Anterior cingulate cortex (tissue), 58 donors: ENCODE results near the gene EFCAB6.

Experiments
- DNase-seq, 58 donors: peaks; one replicate each; lab custom pipeline; 2025; lab: John Stamatoyannopoulos, UW

The EFCAB6 gene

GRCh38 chr22:43831561-43832392 is 19.7 kb upstream of the EFCAB6 start:
- DNase-seq, result no peak

- no peak for DNase-seq
Measured at GRCh38 chr22:43830931-43831560, 18.9 kb upstream of the EFCAB6 start.

DNA sequence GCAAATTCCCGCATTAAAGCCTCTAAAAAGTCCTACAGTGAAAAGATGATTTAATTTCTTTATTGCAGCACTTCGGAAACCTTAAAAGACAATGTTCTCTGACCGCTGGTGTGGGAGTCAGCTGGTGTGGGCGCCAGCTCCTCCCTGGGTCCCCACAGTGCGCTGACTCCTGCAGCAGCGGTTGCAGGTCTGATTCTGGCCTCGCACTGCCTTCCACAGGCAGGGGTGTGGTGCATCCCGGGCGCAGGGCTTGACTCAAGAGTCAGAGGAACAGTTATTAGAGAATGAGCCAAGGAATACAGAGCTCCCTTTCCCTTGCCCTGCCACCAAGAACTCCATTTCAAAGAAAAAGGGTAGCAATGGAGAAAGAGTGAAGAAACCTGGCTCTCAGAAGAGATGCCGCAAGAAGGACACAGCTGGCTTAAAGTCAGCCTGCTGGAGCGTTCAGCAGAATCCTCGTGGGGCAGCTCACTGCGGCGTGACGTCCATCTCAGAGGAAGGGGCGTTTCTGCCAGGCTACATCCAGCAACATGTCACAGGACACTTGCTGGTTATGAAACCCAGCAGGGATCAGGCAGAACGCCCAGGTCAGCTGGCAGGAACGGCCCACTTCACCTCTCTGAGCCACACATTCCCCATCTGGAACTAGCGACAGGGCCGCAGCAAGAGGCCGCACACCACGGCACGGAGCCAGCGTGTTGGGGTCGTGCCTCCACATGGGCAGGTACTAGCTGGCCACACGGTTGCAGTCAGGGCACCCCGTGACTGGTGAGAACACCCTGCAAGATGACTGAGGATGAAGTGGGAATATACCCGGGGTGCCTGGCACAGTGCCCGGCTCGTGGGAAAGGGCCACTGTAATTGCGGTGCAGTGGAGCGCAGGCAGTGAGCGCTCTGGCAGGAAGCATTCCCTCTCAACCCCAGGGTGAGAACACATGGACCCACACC is 18.1 kb upstream of the EFCAB6 start:
- no peak for DNase-seq

GRCh38 chr22:43828998-43829782 is 17.1 kb upstream of the EFCAB6 start:
- DNase-seq, result peak in 7 of 58 donors; percentile 11 to 56 (median 34)

DNA sequence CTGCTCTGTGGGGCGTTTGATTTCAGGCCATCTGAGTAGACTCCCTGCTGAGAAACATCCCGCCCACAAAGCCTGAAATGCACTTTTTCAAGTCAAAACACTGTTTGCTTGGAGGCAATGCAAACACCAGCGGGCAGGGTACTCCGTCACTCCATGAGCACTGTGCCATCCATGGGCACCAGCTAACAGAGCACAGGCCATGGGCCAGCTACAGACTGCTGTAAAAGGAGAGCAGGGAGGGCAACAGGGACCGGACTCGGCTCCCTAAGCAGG is 16.6 kb upstream of the EFCAB6 start:
- DNase-seq, result peak in 1 of 58 donors; percentile 16

DNA sequence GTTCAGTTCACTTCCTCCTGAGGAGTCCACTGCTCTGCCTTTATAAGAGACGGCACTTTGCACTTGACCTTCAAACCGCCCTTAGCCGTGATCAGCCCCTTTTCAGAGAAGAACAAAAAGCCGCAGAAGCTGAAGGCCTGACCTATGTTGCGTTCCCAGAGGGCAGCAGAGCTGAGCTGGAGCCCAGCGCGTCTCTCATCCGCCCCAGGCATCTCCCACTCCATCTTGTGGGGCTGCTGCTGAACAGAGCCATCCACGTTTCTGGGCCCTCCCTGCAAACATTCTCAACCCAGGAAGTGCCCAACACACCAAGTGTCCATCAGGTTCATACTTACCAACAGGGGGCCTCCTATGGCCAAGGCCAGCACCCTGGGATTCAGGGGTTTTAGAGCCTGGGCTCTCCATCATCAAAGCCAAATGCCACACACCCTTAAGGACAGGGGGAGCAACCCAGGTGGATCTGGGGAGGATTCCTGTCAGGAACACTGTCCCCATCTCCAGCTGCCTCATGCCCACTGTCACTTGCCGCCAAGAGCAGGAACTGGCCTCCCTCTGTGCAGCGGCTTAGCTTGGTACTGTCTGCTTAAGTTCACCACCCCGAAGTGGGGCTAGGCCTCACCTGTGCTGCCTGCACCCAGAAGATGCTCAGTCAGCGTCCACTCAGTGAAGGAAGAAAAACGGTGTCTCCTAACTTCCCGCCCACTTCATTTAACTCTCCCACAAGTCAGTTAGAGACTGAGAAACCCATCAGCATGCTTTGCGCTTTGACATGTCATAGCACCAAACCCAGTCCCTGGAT is 16.0 kb upstream of the EFCAB6 start:
- no peak for DNase-seq

- no peak for DNase-seq
Measured at GRCh38 chr22:43827003-43827735, 15.1 kb upstream of the EFCAB6 start.

GRCh38 chr22:43826142-43827002 is 14.3 kb upstream of the EFCAB6 start:
- peak in 20 of 58 donors; percentile 28 to 57 (median 44) for DNase-seq

DNA sequence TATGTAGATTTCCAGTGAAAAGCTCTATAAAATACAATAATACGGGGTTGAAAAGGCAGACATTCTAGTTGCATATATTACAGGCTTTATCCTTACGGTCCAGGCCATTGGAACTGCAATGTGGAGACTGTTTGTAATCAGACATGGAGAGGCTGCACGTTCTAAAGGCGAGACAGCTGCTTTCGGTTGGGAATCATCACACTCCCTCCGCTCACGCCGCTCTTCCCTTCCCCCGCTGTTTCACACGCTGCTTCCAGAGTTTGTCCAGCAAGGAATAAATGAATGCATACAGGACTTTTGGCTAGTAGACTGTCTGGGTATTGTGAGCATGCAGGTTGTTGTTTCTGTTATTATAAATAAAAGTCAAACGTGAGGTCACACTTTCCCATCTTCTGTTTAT is 13.5 kb upstream of the EFCAB6 start:
- DNase-seq, result peak in 3 of 58 donors; percentile 21 to 47 (median 27)

- peak in 10 of 58 donors; percentile 8 to 64 (median 42) for DNase-seq
Measured at GRCh38 chr22:43824724-43825420, 12.8 kb upstream of the EFCAB6 start.

DNA sequence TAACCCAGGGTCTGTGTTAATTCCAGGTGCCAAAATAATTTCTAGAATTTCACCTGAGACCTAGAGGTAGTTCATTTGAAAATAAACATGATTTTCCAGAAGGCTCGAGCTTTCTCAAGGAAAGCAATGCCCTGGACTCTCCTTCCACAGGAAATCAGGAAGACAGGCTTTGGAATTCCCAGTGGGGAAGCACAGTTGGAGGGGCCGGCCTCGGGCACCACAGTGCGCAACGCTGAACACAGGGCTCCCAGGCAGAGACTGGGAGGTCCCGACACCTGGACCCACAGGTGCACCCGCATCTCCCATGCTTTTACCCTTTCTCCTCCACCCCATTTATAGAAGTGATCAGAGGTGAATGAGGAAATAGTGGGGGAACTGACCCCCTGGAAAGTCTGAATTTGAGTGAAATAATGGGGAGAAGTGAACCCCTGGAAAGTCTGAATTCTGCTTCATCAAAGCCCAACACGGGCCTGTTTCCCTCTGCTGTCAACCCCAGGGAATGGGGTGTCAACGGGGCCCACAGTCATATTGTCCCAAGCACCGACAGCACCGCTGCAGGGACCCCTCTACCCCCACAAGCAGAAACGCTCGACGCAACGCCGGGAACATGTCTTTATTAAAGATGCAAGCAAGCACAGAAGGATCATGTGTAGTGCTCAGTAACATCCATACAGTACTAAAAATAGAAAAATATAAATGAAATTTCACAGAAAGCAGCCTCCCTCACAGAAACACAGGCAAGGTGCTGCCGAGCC is 12.0 kb upstream of the EFCAB6 start:
- DNase-seq, result no peak

DNA sequence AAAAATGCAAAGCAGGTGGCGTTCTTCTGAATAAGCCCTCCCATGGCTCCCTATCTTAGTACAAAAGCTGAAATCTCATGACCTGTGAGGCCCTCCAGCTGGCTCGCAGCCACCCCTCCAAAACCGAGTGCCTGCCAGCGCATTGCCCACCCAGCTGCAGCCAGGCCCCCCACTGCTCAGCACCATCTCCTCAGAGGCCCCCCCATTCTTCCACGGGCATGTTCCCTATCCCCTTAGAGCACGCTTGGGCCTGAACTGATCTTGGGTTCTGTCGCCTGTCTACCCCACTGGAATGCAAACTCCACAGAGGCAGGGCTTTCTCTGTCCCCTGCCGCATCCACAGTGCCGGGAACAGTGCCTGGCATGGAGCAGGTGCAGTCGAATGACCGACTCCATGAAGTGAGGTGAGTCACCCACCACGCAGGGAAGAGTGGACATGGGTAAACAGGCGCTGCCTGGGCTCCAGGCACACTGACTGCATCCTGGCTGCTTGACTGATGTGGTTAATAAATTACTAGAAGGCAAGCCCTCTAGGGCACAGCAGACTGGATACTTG is 11.3 kb upstream of the EFCAB6 start:
- no peak for DNase-seq

DNA sequence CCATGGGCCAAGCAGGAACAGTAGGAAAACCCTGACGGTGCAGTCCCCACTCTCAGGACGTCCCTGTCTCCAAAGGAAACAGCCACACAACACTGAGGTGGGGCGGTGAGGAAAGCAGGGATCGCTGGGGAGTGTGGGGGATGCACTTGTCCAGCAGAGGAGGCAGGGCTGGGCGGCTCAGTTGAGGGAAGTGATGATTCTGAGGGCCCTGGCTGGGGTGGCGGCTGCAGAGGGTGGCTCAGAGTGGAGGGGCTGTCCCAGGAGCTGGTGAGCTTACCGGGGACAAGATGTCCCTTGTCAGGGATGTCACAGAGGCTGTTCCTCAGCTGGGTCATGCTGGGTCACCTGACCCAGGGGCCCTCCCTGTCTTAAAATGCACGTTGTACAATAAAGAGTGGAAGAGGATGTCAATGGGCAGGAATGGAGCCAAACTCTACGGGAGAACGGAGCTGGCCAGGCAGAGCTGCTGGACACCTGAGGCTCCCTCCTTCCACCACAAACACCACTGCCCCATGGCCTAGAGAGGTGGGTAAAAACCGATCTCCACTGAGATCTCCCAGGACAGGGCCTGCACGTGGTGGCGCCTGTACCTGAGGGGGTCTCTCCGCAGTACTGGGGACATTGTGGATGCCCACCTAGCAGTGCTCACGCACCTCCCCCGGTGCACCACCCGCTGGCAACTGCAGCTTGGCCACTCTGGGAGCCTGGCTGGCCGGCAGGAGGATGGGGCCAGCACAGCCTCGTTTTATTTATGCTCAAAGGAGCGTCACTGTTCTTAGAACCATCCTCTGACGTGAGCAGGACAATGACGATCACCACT is 9.7 kb upstream of the EFCAB6 start:
- DNase-seq, result no peak

DNA sequence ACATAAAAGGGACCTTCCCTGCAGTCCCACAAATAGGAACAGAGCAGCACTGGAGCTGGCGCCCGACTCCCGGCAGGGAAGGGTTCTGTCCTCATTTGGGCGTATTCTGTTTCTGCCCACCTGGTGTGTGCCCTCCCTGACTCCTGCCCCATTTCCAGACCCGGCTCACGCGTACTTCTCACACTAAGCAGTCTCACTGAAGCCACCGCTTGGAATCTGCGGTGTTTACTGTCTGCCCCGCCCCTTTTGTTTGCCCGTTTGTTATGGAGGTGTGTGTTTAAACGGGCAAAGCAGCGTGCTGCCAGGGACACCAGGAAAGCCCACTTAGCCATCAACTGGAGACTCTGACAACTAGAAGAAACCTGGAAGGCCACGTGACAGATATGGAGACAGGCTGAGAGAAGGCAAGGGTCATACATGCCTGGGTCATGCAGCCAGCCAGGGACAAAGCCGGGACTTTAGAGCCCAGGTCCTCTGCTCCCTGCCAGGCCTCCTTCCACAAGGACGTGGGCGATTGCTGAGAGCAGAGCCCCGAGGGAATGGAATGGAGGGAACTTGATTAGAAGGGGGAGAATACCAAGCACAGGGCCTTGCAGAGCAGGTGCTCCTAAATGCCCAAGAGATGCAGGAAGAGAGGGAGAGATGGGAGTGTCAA is 8.7 kb upstream of the EFCAB6 start:
- no peak for DNase-seq
